GM12878 (cell line): ENCODE results near the gene NIFK.
"Not testable (repeated sequence)": the region's sequence is repeated elsewhere in the genome, so short reads cannot be mapped to it uniquely, and the experiment has no call there.

Experiments used
- CHD1 ChIP-seq: IDR thresholded peaks from 2 replicates; pipeline ENCODE4 v1.6.1; 2012; ENCODE audit warnings: low read depth, low read length, improper control_type of control experiment
- CTCF ChIP-seq, 3 experiments: IDR thresholded peaks in 2 of 3; conservative IDR thresholded peaks in 1 of 3; 2 replicates each; pipeline ENCODE4 v1.5.1; 2011; ENCODE audit warnings: low read depth in 3 of 3, low read length in 3 of 3, mild to moderate bottlenecking in 3 of 3, control low read depth in 2 of 3, moderate library complexity in 2 of 3, inconsistent platforms in 1 of 3, mixed read lengths in 1 of 3; ENCODE audit not compliant: control insufficient read depth in 2 of 3, insufficient read depth in 1 of 3; ENCODE audit errors: extremely low read depth in 1 of 3
- DPF2 ChIP-seq: fragments of 450-650 bp; IDR thresholded peaks from 2 replicates; pipeline ENCODE4 v1.6.1; 2017; ENCODE audit warnings: mild to moderate bottlenecking
- EP300 ChIP-seq, 2 experiments: fragments of 150-350 bp in 1 of 2; IDR thresholded peaks; 2 replicates each; pipeline ENCODE4 v1.6.1; 2011 to 2012; ENCODE audit warnings: low read depth in 2 of 2, low read length in 2 of 2, borderline replicate concordance in 1 of 2, improper control_type of control experiment in 1 of 2, inconsistent platforms in 1 of 2; ENCODE audit not compliant: control insufficient read depth in 1 of 2
- EZH2 ChIP-seq: IDR thresholded peaks from 2 replicates; pipeline ENCODE4 v1.6.1; 2012; ENCODE audit warnings: low read depth, mild to moderate bottlenecking, control low read depth, inconsistent platforms, low read length, borderline replicate concordance; ENCODE audit not compliant: control insufficient read depth
- MTA2 ChIP-seq: fragments of 450-650 bp; IDR thresholded peaks from 2 replicates; pipeline ENCODE4 v1.6.1; 2016; ENCODE audit warnings: low read depth, mild to moderate bottlenecking, moderate library complexity
- MXI1 ChIP-seq: fragments of 150-350 bp; IDR thresholded peaks from 2 replicates; pipeline ENCODE4 v1.6.1; 2011; ENCODE audit warnings: low read depth, mild to moderate bottlenecking, inconsistent platforms, low read length, improper control_type of control experiment
- REST ChIP-seq: IDR thresholded peaks from 2 replicates; pipeline ENCODE4 v1.6.1; 2012; ENCODE audit warnings: mild to moderate bottlenecking, low read depth, low read length
- ZNF274 ChIP-seq: IDR thresholded peaks from one replicate; pipeline ENCODE4 v1.8.0; 2011; ENCODE audit not compliant: insufficient read length, insufficient read depth
- TF ChIP-seq, protein P1 (sequence below): fragments of 150-350 bp; IDR thresholded peaks from 2 replicates; pipeline ENCODE4 v1.6.1; 2016; ENCODE audit warnings: low read depth, low read length
- TF ChIP-seq, protein P2 (sequence below): fragments of 450-650 bp; IDR thresholded peaks from 2 replicates; pipeline ENCODE4 v1.6.1; 2017; ENCODE audit warnings: mild to moderate bottlenecking

DNA sequence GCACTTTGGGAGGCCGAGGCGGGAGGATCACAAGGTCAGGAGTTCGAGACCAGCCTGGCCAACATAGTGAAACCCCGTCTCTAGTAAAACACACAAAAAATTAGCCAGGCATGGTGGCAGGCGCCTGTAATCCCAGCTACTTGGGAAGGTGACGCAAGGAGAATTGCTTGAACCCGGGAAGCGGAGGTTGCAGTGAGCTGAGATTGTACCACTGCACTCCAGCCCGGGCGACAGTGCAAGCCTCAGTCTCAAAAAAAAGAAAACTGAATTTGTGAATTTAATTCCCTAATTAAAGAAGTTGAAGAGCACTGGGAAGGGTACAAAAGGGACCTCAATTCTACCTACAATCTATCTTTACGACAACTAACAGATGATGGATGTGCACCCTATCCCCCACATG, 2.1 kb downstream of the NIFK start:
- TF ChIP-seq EZH2; ZNF274; CTCF (IDR thresholded peaks at IDR 0.05 in 2 of 3, conservative IDR thresholded peaks at IDR 0.05 in 1 of 3; ENCODE audit: control insufficient read depth in 2 of 3, extremely low read depth in 1 of 3, insufficient read depth in 1 of 3, low read depth in 3 of 3, low read length in 3 of 3); MTA2; MXI1; REST; EP300 (IDR thresholded peaks at IDR 0.05; ENCODE audit: borderline replicate concordance in 1 of 2, control insufficient read depth in 1 of 2, low read depth in 2 of 2, low read length in 2 of 2); DPF2; CHD1: not testable (repeated sequence)
- TF ChIP-seq, protein P1, sequence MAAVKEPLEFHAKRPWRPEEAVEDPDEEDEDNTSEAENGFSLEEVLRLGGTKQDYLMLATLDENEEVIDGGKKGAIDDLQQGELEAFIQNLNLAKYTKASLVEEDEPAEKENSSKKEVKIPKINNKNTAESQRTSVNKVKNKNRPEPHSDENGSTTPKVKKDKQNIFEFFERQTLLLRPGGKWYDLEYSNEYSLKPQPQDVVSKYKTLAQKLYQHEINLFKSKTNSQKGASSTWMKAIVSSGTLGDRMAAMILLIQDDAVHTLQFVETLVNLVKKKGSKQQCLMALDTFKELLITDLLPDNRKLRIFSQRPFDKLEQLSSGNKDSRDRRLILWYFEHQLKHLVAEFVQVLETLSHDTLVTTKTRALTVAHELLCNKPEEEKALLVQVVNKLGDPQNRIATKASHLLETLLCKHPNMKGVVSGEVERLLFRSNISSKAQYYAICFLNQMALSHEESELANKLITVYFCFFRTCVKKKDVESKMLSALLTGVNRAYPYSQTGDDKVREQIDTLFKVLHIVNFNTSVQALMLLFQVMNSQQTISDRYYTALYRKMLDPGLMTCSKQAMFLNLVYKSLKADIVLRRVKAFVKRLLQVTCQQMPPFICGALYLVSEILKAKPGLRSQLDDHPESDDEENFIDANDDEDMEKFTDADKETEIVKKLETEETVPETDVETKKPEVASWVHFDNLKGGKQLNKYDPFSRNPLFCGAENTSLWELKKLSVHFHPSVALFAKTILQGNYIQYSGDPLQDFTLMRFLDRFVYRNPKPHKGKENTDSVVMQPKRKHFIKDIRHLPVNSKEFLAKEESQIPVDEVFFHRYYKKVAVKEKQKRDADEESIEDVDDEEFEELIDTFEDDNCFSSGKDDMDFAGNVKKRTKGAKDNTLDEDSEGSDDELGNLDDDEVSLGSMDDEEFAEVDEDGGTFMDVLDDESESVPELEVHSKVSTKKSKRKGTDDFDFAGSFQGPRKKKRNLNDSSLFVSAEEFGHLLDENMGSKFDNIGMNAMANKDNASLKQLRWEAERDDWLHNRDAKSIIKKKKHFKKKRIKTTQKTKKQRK, result not testable (repeated sequence)
- TF ChIP-seq, protein P2, sequence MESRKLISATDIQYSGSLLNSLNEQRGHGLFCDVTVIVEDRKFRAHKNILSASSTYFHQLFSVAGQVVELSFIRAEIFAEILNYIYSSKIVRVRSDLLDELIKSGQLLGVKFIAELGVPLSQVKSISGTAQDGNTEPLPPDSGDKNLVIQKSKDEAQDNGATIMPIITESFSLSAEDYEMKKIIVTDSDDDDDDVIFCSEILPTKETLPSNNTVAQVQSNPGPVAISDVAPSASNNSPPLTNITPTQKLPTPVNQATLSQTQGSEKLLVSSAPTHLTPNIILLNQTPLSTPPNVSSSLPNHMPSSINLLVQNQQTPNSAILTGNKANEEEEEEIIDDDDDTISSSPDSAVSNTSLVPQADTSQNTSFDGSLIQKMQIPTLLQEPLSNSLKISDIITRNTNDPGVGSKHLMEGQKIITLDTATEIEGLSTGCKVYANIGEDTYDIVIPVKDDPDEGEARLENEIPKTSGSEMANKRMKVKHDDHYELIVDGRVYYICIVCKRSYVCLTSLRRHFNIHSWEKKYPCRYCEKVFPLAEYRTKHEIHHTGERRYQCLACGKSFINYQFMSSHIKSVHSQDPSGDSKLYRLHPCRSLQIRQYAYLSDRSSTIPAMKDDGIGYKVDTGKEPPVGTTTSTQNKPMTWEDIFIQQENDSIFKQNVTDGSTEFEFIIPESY, result not testable (repeated sequence)
